Colon (tissue), 2 donors: ENCODE measurements around the gene APEH.

Experiments
- FAIRE-seq: peaks from 2 replicates; lab custom pipeline; 2012; peaks lifted over from hg19 to GRCh38; lab: Jason Lieb, UNC
- donor health status: control.
- donor health status: control.

The APEH gene

DNA sequence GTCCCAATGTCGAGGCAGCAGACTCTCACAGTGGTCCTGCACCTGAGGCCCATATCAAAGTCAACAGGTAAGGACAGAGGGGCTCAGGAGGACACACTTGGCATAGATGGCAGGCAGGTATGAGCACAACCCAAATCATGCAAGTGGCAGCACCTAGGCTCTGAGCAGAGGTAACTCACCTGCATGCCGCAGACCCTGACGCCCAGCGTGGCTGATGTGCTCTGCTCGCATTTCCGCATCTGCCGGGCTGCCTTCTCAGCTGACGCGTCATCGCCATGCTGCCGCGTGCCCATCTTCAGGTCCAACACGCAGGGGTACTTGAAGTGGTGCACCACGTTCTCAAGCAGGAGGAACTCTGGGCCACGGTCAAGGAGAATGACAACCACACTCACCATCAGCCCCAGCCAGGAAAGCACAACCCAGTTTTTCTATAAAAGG, 53.8 kb downstream of the APEH start:
- no peak for FAIRE-seq

DNA sequence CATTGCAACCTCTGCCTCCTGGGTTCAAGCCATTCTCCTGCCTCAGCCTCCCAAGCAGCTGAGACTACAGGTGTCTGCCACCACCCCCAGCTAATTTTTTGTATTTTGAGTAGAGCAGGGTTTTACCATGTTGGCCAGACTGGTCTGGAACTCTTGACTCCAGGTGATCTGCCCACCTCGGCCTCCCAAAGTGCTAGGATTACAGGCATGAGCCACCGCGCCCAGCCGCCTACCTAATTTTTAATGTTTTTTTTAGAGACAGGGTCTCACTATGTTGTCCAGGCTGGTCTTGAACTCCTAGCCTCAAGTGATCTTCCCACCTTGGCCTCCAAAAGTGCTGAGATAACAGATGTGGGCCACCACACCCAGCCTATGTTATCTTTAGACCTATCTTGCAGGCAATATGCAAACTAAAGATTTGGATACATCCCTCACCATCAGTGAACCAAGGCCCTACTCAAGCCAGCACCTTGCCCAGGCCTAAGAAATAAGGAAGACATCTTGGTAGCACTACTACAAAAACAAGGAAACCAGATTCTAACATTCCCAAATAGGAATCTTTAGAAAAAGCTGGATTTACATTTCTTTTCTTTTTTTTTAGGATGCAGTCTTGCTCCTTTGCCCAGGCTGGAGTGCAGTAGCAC, 55.9 kb downstream of the APEH start:
- FAIRE-seq = no peak

DNA sequence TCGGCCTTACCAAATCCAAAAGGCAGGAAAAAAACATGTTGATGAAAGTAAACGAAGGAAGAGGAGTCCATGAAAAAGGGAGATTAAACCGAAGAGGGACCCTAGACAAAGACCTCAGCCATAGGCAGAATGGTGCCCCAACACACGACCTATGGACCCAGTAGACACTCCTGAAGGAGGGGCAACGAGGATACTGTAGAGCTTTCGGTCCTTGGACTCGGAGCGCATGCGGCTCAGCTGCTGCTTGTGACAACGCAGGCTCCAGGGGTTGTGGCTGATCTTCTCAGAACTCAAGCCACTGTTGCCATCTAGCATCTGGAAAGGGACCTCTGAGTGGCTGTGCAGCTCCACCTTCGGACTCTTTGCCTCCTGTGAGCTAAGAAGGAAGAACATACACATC, 58.4 kb downstream of the APEH start:
- FAIRE-seq = no peak

DNA sequence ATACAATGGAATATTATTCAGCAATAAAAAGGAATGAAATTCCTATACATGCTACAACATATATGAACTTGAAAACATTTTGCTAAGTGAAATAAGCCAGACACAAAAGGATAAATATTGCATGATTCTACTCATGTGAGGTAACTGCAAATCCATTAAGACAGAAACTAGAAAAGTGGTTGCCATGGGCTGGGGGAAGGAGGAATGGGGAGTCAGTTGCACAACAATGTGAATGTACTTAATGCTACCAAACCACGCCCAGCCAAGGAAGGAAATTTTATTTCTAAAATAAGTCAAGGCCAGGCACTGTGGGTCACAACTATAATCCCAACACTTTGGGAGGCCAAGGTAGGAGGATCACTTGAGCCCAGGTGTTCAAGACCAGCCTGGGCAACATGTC, 59.4 kb downstream of the APEH start:
- no peak for FAIRE-seq
